ENCODE data around the gene PCCB.

Gene PCCB

DNA sequence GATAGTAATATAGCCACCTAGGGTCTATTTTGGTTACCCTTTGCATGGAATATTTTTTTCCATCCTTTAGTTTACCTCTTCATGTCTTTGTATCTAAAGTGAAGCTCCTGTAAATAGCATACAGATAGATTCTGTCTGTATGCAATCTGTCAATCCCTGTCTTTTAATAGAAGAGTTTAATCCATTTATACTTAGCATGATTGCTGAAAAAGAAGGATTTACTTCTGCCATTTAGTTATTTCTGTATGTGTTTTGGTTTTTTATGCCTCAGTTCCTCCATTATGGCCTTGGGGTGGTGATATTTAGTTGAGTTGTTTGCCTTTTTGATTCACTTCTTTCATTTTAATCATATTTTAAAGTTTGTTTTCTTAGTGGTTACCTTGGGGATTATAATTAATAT, 29.0 kb downstream of the PCCB start:
- H3K36me3 ChIP-seq (ENCODE audit: control insufficient read depth in 5 of 5, insufficient read depth in 5 of 5, low read length in 5 of 5), result peaks cover 8 to 34% (median 25%) of the 10 kb centered on the region in 5 donors
- peaks cover 0 to 23% (median 9%) of the 10 kb centered on the region in 5 donors for H3K9me3 ChIP-seq (ENCODE audit: control insufficient read depth in 5 of 5, low read length in 5 of 5)
- no peak overlapping the region for H3K4me3 ChIP-seq (ENCODE audit: low read depth in 1 of 5, low read length in 5 of 5)
- H3K27ac ChIP-seq (ENCODE audit: low read depth, low read length), result no peak overlapping the region
- no peaks in the 10 kb centered on the region for H3K27me3 ChIP-seq (ENCODE audit: control insufficient read depth in 5 of 5, insufficient read depth in 4 of 5, low read length in 5 of 5)
- H3K4me1 ChIP-seq (ENCODE audit: control insufficient read depth in 5 of 5, insufficient read depth in 5 of 5, low read length in 5 of 5), result peaks cover 0 to 5% (median 2%) of the 10 kb centered on the region in 5 donors
- no peak overlapping the region for H3K9ac ChIP-seq (ENCODE audit: low read length in 5 of 5)

DNA sequence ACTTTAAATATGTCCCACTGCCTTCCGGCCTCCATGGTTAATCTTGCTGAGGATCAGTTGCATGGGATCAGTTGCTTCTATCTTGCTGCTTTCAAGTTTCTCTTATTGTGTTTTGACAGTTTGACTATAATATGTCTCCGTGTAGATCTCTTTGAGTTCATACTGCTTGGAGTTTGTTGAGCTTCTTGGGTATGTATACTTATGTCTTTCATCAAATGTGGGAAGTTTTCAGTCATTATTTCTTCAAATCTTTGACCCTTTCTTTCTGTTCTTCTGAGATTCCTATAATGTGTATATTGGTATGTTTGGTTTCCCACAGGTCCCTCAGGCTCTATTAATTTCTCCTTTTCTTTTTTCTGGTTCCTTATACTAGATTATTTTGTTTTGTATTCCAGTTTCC, 30.8 kb downstream of the PCCB start:
- no peak overlapping the region for H3K9ac ChIP-seq (ENCODE audit: low read length in 5 of 5)
- peak overlapping the region in 1 of 5 donors; percentile 6 for H3K4me3 ChIP-seq (ENCODE audit: low read depth in 1 of 5, low read length in 5 of 5)
- H3K36me3 ChIP-seq (ENCODE audit: control insufficient read depth in 5 of 5, insufficient read depth in 5 of 5, low read length in 5 of 5), result peaks cover 16 to 48% (median 42%) of the 10 kb centered on the region in 5 donors
- H3K4me1 ChIP-seq (ENCODE audit: control insufficient read depth in 5 of 5, insufficient read depth in 5 of 5, low read length in 5 of 5), result peaks cover 0 to 5% (median 2%) of the 10 kb centered on the region in 5 donors
- H3K27me3 ChIP-seq (ENCODE audit: control insufficient read depth in 5 of 5, insufficient read depth in 4 of 5, low read length in 5 of 5), result no peaks in the 10 kb centered on the region
- peaks cover 0 to 23% (median 9%) of the 10 kb centered on the region in 5 donors for H3K9me3 ChIP-seq (ENCODE audit: control insufficient read depth in 5 of 5, low read length in 5 of 5)
- no peak overlapping the region for H3K27ac ChIP-seq (ENCODE audit: low read depth, low read length)

DNA sequence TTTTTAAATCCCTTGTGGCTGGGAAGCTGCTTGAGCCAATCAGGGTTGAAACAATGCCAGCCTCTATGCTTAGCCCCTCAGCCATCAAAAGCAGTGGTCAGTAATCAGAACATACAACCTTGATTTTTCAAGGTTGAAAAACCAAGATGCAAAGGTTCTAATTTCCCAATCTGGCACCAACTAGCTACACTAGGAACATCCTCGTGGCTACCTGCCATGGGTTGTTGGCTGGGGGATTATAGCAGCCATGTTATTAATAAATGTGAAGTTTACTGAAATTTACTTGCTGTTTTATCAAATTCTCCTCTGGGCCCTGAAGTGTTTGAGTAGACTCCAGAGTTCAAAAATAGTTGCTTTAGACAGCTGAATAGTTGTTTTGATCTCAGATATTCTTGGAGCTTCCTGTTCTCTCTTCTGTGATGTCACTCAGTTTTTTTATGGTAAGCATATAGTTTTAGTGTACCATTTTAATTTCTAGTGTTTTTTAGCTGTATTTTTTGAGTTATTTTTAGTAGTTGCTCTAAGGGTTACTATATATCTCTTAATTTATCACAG, 31.9 kb downstream of the PCCB start:
- Histone ChIP-seq H3K4me1 (ENCODE audit: control insufficient read depth in 5 of 5, insufficient read depth in 5 of 5, low read length in 5 of 5) (peaks cover 0 to 5% (median 2%) of the 10 kb centered on the region in 5 donors), H3K27me3 (ENCODE audit: control insufficient read depth in 5 of 5, insufficient read depth in 4 of 5, low read length in 5 of 5) (no peaks in the 10 kb centered on the region), H3K27ac (ENCODE audit: low read depth, low read length) (no peak overlapping the region), H3K9ac (ENCODE audit: low read length in 5 of 5) (no peak overlapping the region), H3K4me3 (ENCODE audit: low read depth in 1 of 5, low read length in 5 of 5) (no peak overlapping the region), H3K9me3 (ENCODE audit: control insufficient read depth in 5 of 5, low read length in 5 of 5) (peaks cover 0 to 23% (median 9%) of the 10 kb centered on the region in 5 donors), H3K36me3 (ENCODE audit: control insufficient read depth in 5 of 5, insufficient read depth in 5 of 5, low read length in 5 of 5) (peaks cover 20 to 48% (median 45%) of the 10 kb centered on the region in 5 donors)

- Histone ChIP-seq H3K36me3 (ENCODE audit: control insufficient read depth in 5 of 5, insufficient read depth in 5 of 5, low read length in 5 of 5) (peaks cover 18 to 38% (median 36%) of the 10 kb centered on the region in 5 donors), H3K27ac (ENCODE audit: low read depth, low read length) (no peak overlapping the region), H3K27me3 (ENCODE audit: control insufficient read depth in 5 of 5, insufficient read depth in 4 of 5, low read length in 5 of 5) (no peaks in the 10 kb centered on the region)
Measured at GRCh38 chr3:136283627-136284026, 33.5 kb downstream of the PCCB start.

GRCh38 chr3:136291302-136291701, 41.2 kb downstream of the PCCB start:
- Histone ChIP-seq H3K9ac (ENCODE audit: low read length in 5 of 5) (no peak overlapping the region), H3K4me3 (ENCODE audit: low read depth in 1 of 5, low read length in 5 of 5) (no peak overlapping the region), H3K9me3 (ENCODE audit: control insufficient read depth in 5 of 5, low read length in 5 of 5) (no peaks in the 10 kb centered on the region), H3K27ac (ENCODE audit: low read depth, low read length) (no peak overlapping the region), H3K4me1 (ENCODE audit: control insufficient read depth in 5 of 5, insufficient read depth in 5 of 5, low read length in 5 of 5) (no peaks in the 10 kb centered on the region), H3K27me3 (ENCODE audit: control insufficient read depth in 5 of 5, insufficient read depth in 4 of 5, low read length in 5 of 5) (no peaks in the 10 kb centered on the region), H3K36me3 (ENCODE audit: control insufficient read depth in 5 of 5, insufficient read depth in 5 of 5, low read length in 5 of 5) (peaks cover 22 to 34% (median 26%) of the 10 kb centered on the region in 5 donors)

More at GRCh38 chr3:136283627-136284026, 33.5 kb downstream of the PCCB start:
- Histone ChIP-seq H3K9me3 (ENCODE audit: control insufficient read depth in 5 of 5, low read length in 5 of 5) (peaks cover 0 to 20% (median 9%) of the 10 kb centered on the region in 5 donors), H3K4me1 (ENCODE audit: control insufficient read depth in 5 of 5, insufficient read depth in 5 of 5, low read length in 5 of 5) (peaks cover 0 to 5% (median 2%) of the 10 kb centered on the region in 5 donors), H3K9ac (ENCODE audit: low read length in 5 of 5) (no peak overlapping the region), H3K4me3 (ENCODE audit: low read depth in 1 of 5, low read length in 5 of 5) (no peak overlapping the region)

DNA sequence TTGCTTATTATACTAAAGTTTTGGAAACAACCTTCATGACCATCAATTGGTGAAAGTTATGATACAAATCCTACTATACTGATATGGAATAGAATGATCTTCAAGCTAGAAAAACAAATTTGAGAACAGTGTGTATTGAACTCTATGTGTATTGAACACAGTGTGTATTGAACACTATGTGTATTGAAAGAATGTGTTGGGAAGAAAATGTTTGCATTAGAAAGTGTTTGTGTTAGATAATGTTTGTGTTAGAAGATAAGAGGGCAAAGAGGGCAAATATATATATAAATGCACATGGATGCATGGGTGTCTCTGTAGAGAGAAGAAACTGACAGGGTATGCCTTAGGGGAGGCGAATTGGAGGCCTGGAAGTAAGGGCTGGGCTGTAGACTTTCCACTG, 42.4 kb downstream of the PCCB start:
- Histone ChIP-seq H3K4me1 (ENCODE audit: control insufficient read depth in 5 of 5, insufficient read depth in 5 of 5, low read length in 5 of 5) (no peaks in the 10 kb centered on the region), H3K9ac (ENCODE audit: low read length in 5 of 5) (no peak overlapping the region), H3K27ac (ENCODE audit: low read depth, low read length) (no peak overlapping the region), H3K27me3 (ENCODE audit: control insufficient read depth in 5 of 5, insufficient read depth in 4 of 5, low read length in 5 of 5) (no peaks in the 10 kb centered on the region), H3K36me3 (ENCODE audit: control insufficient read depth in 5 of 5, insufficient read depth in 5 of 5, low read length in 5 of 5) (peaks cover 21 to 39% (median 26%) of the 10 kb centered on the region in 5 donors), H3K9me3 (ENCODE audit: control insufficient read depth in 5 of 5, low read length in 5 of 5) (no peaks in the 10 kb centered on the region), H3K4me3 (ENCODE audit: low read depth in 1 of 5, low read length in 5 of 5) (no peak overlapping the region)

GRCh38 chr3:136293279-136293678, 43.1 kb downstream of the PCCB start:
- H3K4me3 ChIP-seq (ENCODE audit: low read depth in 1 of 5, low read length in 5 of 5), result no peak overlapping the region
- H3K9ac ChIP-seq (ENCODE audit: low read length in 5 of 5), result no peak overlapping the region

DNA sequence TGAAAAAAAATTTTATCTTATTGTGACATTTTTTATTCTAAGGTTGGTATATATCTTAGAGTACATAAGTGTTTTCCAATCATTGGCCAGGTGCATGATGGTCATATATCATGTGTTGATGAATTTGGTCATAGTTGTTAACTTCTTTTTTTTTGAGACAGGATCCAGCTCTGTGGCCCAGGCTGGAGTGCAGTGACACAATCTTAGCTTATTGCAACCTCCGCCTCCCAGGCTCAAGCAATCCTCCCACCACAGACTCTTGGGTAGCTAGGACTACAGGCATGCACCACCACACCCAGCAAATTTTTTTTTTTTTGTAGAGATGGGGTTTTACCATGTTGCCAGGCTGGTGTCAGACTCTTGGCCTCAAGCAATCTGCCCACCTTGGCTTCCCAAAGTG, 44.0 kb downstream of the PCCB start:
- Histone ChIP-seq H3K4me3 (ENCODE audit: low read depth in 1 of 5, low read length in 5 of 5) (no peak overlapping the region), H3K9ac (ENCODE audit: low read length in 5 of 5) (no peak overlapping the region), H3K4me1 (ENCODE audit: control insufficient read depth in 5 of 5, insufficient read depth in 5 of 5, low read length in 5 of 5) (no peaks in the 10 kb centered on the region), H3K36me3 (ENCODE audit: control insufficient read depth in 5 of 5, insufficient read depth in 5 of 5, low read length in 5 of 5) (peaks cover 23 to 56% (median 42%) of the 10 kb centered on the region in 5 donors), H3K27ac (ENCODE audit: low read depth, low read length) (no peak overlapping the region), H3K9me3 (ENCODE audit: control insufficient read depth in 5 of 5, low read length in 5 of 5) (no peaks in the 10 kb centered on the region), H3K27me3 (ENCODE audit: control insufficient read depth in 5 of 5, insufficient read depth in 4 of 5, low read length in 5 of 5) (no peaks in the 10 kb centered on the region)

More at GRCh38 chr3:136293279-136293678, 43.1 kb downstream of the PCCB start:
- H3K4me1 ChIP-seq (ENCODE audit: control insufficient read depth in 5 of 5, insufficient read depth in 5 of 5, low read length in 5 of 5), result no peaks in the 10 kb centered on the region
- no peaks in the 10 kb centered on the region for H3K9me3 ChIP-seq (ENCODE audit: control insufficient read depth in 5 of 5, low read length in 5 of 5)
- H3K36me3 ChIP-seq (ENCODE audit: control insufficient read depth in 5 of 5, insufficient read depth in 5 of 5, low read length in 5 of 5), result peaks cover 21 to 47% (median 33%) of the 10 kb centered on the region in 5 donors
- no peak overlapping the region for H3K27ac ChIP-seq (ENCODE audit: low read depth, low read length)
- no peaks in the 10 kb centered on the region for H3K27me3 ChIP-seq (ENCODE audit: control insufficient read depth in 5 of 5, insufficient read depth in 4 of 5, low read length in 5 of 5)

- Histone ChIP-seq H3K4me1 (ENCODE audit: control insufficient read depth in 5 of 5, insufficient read depth in 5 of 5, low read length in 5 of 5) (no peaks in the 10 kb centered on the region), H3K4me3 (ENCODE audit: low read depth in 1 of 5, low read length in 5 of 5) (no peak overlapping the region), H3K36me3 (ENCODE audit: control insufficient read depth in 5 of 5, insufficient read depth in 5 of 5, low read length in 5 of 5) (peaks cover 28 to 77% (median 63%) of the 10 kb centered on the region in 5 donors)
Measured at GRCh38 chr3:136296960-136297359, 46.8 kb downstream of the PCCB start.

DNA sequence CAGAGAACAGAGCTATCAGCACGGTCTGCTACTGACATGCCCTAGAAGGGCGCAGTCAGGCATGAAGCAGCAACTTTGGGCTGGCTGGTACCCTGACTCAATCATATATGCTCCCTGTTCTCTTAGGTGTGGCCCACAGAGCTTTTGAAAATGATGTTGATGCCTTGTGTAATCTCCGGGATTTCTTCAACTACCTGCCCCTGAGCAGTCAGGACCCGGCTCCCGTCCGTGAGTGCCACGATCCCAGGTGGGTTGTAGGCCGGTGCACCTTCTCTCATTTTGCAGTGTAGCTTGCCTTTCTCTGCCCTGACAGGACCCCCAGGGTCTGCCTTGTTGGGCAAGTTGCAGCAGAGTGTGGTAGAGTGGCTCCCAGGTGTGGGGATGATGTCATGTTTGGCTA, 47.7 kb downstream of the PCCB start:
- H3K4me3 ChIP-seq (ENCODE audit: low read depth in 1 of 5, low read length in 5 of 5), result no peak overlapping the region
- no peaks in the 10 kb centered on the region for H3K27me3 ChIP-seq (ENCODE audit: control insufficient read depth in 5 of 5, insufficient read depth in 4 of 5, low read length in 5 of 5)
- H3K27ac ChIP-seq (ENCODE audit: low read depth, low read length), result no peak overlapping the region
- H3K9me3 ChIP-seq (ENCODE audit: control insufficient read depth in 5 of 5, low read length in 5 of 5), result no peaks in the 10 kb centered on the region
- peaks cover 28 to 79% (median 63%) of the 10 kb centered on the region in 5 donors for H3K36me3 ChIP-seq (ENCODE audit: control insufficient read depth in 5 of 5, insufficient read depth in 5 of 5, low read length in 5 of 5)
- H3K9ac ChIP-seq (ENCODE audit: low read length in 5 of 5), result no peak overlapping the region
- no peaks in the 10 kb centered on the region for H3K4me1 ChIP-seq (ENCODE audit: control insufficient read depth in 5 of 5, insufficient read depth in 5 of 5, low read length in 5 of 5)

More at GRCh38 chr3:136296960-136297359, 46.8 kb downstream of the PCCB start:
- H3K27ac ChIP-seq (ENCODE audit: low read depth, low read length), result no peak overlapping the region
- no peaks in the 10 kb centered on the region for H3K27me3 ChIP-seq (ENCODE audit: control insufficient read depth in 5 of 5, insufficient read depth in 4 of 5, low read length in 5 of 5)
- H3K9me3 ChIP-seq (ENCODE audit: control insufficient read depth in 5 of 5, low read length in 5 of 5), result no peaks in the 10 kb centered on the region
- H3K9ac ChIP-seq (ENCODE audit: low read length in 5 of 5), result no peak overlapping the region
